Natural killer cell (primary cell): ENCODE results near the gene KRT71. TPM values are rescaled to one million over a fixed set of nuclear protein-coding genes. Genes with fewer than 3 reads are reported as not detected.

Source experiments
- ATAC-seq, 3 donors: fragments of 150-1000 bp in 2 of 3; fragments of 200-7000 bp in 1 of 3; cut with Tn5 transposase; 1 replicate in 1 of 3; 2 replicates in 2 of 3; pipeline ENCODE4 v1.10.0; 2021; ENCODE audit warnings: mild to moderate bottlenecking in 2 of 3, moderate library complexity in 2 of 3
- DNase-seq, 2 donors: peaks; one replicate each; pipeline versions ENCODE4 v3.0.0 to v3.0.0-alpha.2; 2013 to 2021; ENCODE audit warnings: mixed read lengths in 1 of 2
- H3K27ac ChIP-seq: one replicate; pipeline ENCODE4 v1.5.1; 2013; ENCODE audit warnings: mild to moderate bottlenecking, low read length
- H3K27me3 ChIP-seq: one replicate; pipeline ENCODE4 v1.6.1; 2013; ENCODE audit warnings: low read length; ENCODE audit not compliant: control insufficient read depth, insufficient read depth
- H3K36me3 ChIP-seq: one replicate; pipeline ENCODE4 v1.6.1; 2013; ENCODE audit warnings: low read length; ENCODE audit not compliant: control insufficient read depth, insufficient read depth
- H3K4me1 ChIP-seq: one replicate; pipeline ENCODE4 v1.6.1; 2013; ENCODE audit warnings: low read length; ENCODE audit not compliant: control insufficient read depth, insufficient read depth
- H3K4me3 ChIP-seq: one replicate; pipeline ENCODE4 v1.5.1; 2013; ENCODE audit warnings: low read length
- H3K9me3 ChIP-seq: one replicate; pipeline ENCODE4 v1.6.1; 2013; ENCODE audit warnings: low read length; ENCODE audit not compliant: control insufficient read depth, insufficient read depth
- H3K27ac Mint-ChIP-seq, 2 donors: one replicate each; pipeline ENCODE4 v1.8.0; 2022; ENCODE audit warnings: mild to moderate bottlenecking in 2 of 2, mixed read lengths in 2 of 2, moderate library complexity in 1 of 2
- H3K27me3 Mint-ChIP-seq, 2 donors: one replicate each; pipeline ENCODE4 v1.8.0; 2022; ENCODE audit warnings: low read depth in 2 of 2, mixed read lengths in 2 of 2
- H3K36me3 Mint-ChIP-seq: one replicate; pipeline ENCODE4 v1.8.0; 2022; ENCODE audit warnings: mixed read lengths
- H3K4me1 Mint-ChIP-seq, 2 donors: one replicate each; pipeline ENCODE4 v1.8.0; 2022; ENCODE audit warnings: mixed read lengths in 2 of 2
- H3K4me3 Mint-ChIP-seq: one replicate; pipeline ENCODE4 v1.8.0; 2022; ENCODE audit warnings: mild to moderate bottlenecking, moderate library complexity, mixed read lengths
- H3K9me3 Mint-ChIP-seq, 2 donors: one replicate each; pipeline ENCODE4 v1.8.0; 2022; ENCODE audit warnings: mixed read lengths in 2 of 2
- WGBS: methylation state at CpG from one replicate; pipeline ENCODE4 v1.1.7; 2013; ENCODE audit warnings: missing lambda C conversion rate; ENCODE audit not compliant: insufficient coverage; 5-methylcytosine and 5-hydroxymethylcytosine counted together
- intact Hi-C: fragments of 100-400 bp; cut with micrococcal nuclease; formaldehyde crosslinking; loops from one replicate; pipeline ENCODE4 v1.14.2; 2022
- total RNA-seq, 4 donors: library from RNA; stranded (reverse); fragments of 120-200 nt in 1 of 4; gene quantifications; one replicate each; pipeline versions ENCODE4 v1.2.3 to v1.2.4, GENCODE V29; 2013 to 2022
- TF ChIP-seq, protein P1 (sequence below): fragments of 200-600 bp; IDR thresholded peaks from one replicate; pipeline ENCODE4 v1.8.0; 2022; ENCODE audit warnings: antibody characterized with exemption

Gene KRT71
- total RNA-seq, 3 donors from 2014 or later (not counting 1 experiment from before 2014, with no cell fraction given), result not detected

- TF ChIP-seq, protein P1, sequence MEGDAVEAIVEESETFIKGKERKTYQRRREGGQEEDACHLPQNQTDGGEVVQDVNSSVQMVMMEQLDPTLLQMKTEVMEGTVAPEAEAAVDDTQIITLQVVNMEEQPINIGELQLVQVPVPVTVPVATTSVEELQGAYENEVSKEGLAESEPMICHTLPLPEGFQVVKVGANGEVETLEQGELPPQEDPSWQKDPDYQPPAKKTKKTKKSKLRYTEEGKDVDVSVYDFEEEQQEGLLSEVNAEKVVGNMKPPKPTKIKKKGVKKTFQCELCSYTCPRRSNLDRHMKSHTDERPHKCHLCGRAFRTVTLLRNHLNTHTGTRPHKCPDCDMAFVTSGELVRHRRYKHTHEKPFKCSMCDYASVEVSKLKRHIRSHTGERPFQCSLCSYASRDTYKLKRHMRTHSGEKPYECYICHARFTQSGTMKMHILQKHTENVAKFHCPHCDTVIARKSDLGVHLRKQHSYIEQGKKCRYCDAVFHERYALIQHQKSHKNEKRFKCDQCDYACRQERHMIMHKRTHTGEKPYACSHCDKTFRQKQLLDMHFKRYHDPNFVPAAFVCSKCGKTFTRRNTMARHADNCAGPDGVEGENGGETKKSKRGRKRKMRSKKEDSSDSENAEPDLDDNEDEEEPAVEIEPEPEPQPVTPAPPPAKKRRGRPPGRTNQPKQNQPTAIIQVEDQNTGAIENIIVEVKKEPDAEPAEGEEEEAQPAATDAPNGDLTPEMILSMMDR, result no peak
- Mint-ChIP-seq H3K4me1 (peaks cover 37 to 39% of the 10 kb centered on the region in 2 donors), H3K4me3 (no peak overlapping the region), H3K27ac (peak overlapping the region; percentile 5 to 63), H3K27me3 (peaks cover 17 to 18% of the 10 kb centered on the region in 2 donors), H3K9me3 (no peaks in the 10 kb centered on the region), H3K36me3 (no peaks in the 10 kb centered on the region)
- Histone ChIP-seq H3K36me3 (no peaks in the 10 kb centered on the region), H3K27me3 (no peaks in the 10 kb centered on the region), H3K27ac (no peak overlapping the region), H3K4me1 (peaks cover 31% of the 10 kb centered on the region), H3K9me3 (no peaks in the 10 kb centered on the region), H3K4me3 (no peak overlapping the region)
- ATAC-seq (no peak), DNase-seq (no peak)
- intact Hi-C loops, result loop anchor here (2.0 to 5.0 kb wide), 2 partner anchors 210 to 398 kb away; no protein-coding TSS in a partner anchor
- 84% methylated on average over 2 of the region's 2 CpGs for WGBS
Observed at GRCh38 chr12:52582486-52582885, 29.5 kb upstream of the KRT71 start.

GRCh38 chr12:52581481-52581880 is 28.5 kb upstream of the KRT71 start:
- H3K27me3 Mint-ChIP-seq, result peaks cover 18 to 19% of the 10 kb centered on the region in 2 donors
- H3K27me3 ChIP-seq, result no peaks in the 10 kb centered on the region
- H3K9me3 ChIP-seq, result no peaks in the 10 kb centered on the region
- no peak overlapping the region for H3K4me3 Mint-ChIP-seq
- DNase-seq, result no peak
- H3K4me3 ChIP-seq, result no peak overlapping the region
- H3K9me3 Mint-ChIP-seq, result no peaks in the 10 kb centered on the region
- WGBS, result 81% methylated on average over 6 of the region's 6 CpGs
- no peaks in the 10 kb centered on the region for H3K36me3 Mint-ChIP-seq
- peaks cover 30 to 32% of the 10 kb centered on the region in 2 donors for H3K4me1 Mint-ChIP-seq
- H3K36me3 ChIP-seq, result no peaks in the 10 kb centered on the region
- peaks cover 25% of the 10 kb centered on the region for H3K4me1 ChIP-seq
- intact Hi-C loops, result loop anchor here (5.0 kb wide), 1 partner anchor 209 kb away; no protein-coding TSS in a partner anchor
- TF ChIP-seq, protein P1, result no peak
- H3K27ac ChIP-seq, result no peak overlapping the region
- no peak for ATAC-seq
- no peak overlapping the region for H3K27ac Mint-ChIP-seq

GRCh38 chr12:52581066-52581465 is 28.1 kb upstream of the KRT71 start:
- 82% methylated on average over 7 of the region's 7 CpGs for WGBS
- TF ChIP-seq, protein P1, result no peak
- intact Hi-C loops, result loop anchor here (5.0 kb wide), 1 partner anchor 209 kb away; no protein-coding TSS in a partner anchor
- no peaks in the 10 kb centered on the region for H3K36me3 Mint-ChIP-seq
- no peak overlapping the region for H3K4me3 Mint-ChIP-seq
- no peaks in the 10 kb centered on the region for H3K27me3 ChIP-seq
- H3K9me3 ChIP-seq, result no peaks in the 10 kb centered on the region
- no peak for ATAC-seq
- H3K36me3 ChIP-seq, result no peaks in the 10 kb centered on the region
- DNase-seq, result no peak
- H3K4me3 ChIP-seq, result no peak overlapping the region
- H3K27ac Mint-ChIP-seq, result no peak overlapping the region
- H3K27ac ChIP-seq, result no peak overlapping the region
- H3K27me3 Mint-ChIP-seq, result peaks cover 18 to 21% of the 10 kb centered on the region in 2 donors
- peaks cover 30 to 32% of the 10 kb centered on the region in 2 donors for H3K4me1 Mint-ChIP-seq
- peaks cover 25% of the 10 kb centered on the region for H3K4me1 ChIP-seq
- H3K9me3 Mint-ChIP-seq, result no peaks in the 10 kb centered on the region

DNA sequence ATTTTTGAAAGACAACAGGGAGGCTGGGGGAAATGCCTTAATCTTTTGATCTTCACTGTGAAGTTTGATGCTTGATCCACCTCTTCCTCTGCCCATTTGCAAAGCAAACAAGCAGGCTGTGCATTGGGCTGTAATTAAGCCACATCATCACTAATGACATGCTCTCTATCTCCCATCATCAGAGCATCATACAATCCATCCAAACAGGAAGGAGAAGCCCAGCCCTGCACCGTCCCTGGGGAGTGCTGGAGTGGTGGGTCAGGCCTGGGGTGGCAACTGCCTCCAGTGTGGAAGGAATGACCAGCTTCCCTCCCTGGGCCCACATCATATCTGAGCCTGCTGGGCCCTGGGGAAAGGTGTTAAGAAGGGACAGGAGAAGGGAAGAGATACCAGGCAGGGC is 27.6 kb upstream of the KRT71 start:
- DNase-seq, result no peak

More for the DNA sequence above, 27.6 kb upstream of the KRT71 start:
- Mint-ChIP-seq H3K9me3 (no peaks in the 10 kb centered on the region), H3K36me3 (no peaks in the 10 kb centered on the region), H3K4me1 (peaks cover 31 to 32% of the 10 kb centered on the region in 2 donors), H3K27ac (no peak overlapping the region), H3K27me3 (peaks cover 18 to 24% of the 10 kb centered on the region in 2 donors), H3K4me3 (no peak overlapping the region)
- no peaks in the 10 kb centered on the region for H3K27me3 ChIP-seq
- TF ChIP-seq, protein P1, result no peak
- H3K9me3 ChIP-seq, result no peaks in the 10 kb centered on the region
- no peaks in the 10 kb centered on the region for H3K36me3 ChIP-seq
- ATAC-seq, result no peak
- WGBS, result no CpG with 5 or more reads among the region's 1 CpG
- intact Hi-C loops, result loop anchor here (5.0 kb wide), 1 partner anchor 208 kb away; no protein-coding TSS in a partner anchor
- no peak overlapping the region for H3K4me3 ChIP-seq
- H3K27ac ChIP-seq, result no peak overlapping the region
- peaks cover 25% of the 10 kb centered on the region for H3K4me1 ChIP-seq
